HEK293 (cell line): ENCODE measurements around the gene C11orf58.

Source experiments
- CTCF ChIP-seq: fragments of 450-650 bp; formaldehyde crosslinking; IDR thresholded peaks from 2 replicates; pipeline ENCODE4 v1.5.1; 2016; ENCODE audit warnings: missing biosample characterization, missing genetic modification characterization
- ZNF549 ChIP-seq: fragments of 450-650 bp; IDR thresholded peaks from 2 replicates; pipeline ENCODE4 v1.5.1; 2018; ENCODE audit warnings: missing biosample characterization, missing genetic modification characterization, mild to moderate bottlenecking, inconsistent platforms, moderate library complexity
- TF ChIP-seq, protein P1 (sequence below): fragments of 450-650 bp; formaldehyde crosslinking; IDR thresholded peaks from 2 replicates; pipeline ENCODE4 v1.5.1; 2016; ENCODE audit warnings: missing biosample characterization, missing genetic modification characterization

GRCh38 chr11:16807306-16807705 is 68.9 kb downstream of the C11orf58 start:
- TF ChIP-seq CTCF (tag by site-specific recombination) (no peak), ZNF549 (no peak)
- TF ChIP-seq, protein P1, sequence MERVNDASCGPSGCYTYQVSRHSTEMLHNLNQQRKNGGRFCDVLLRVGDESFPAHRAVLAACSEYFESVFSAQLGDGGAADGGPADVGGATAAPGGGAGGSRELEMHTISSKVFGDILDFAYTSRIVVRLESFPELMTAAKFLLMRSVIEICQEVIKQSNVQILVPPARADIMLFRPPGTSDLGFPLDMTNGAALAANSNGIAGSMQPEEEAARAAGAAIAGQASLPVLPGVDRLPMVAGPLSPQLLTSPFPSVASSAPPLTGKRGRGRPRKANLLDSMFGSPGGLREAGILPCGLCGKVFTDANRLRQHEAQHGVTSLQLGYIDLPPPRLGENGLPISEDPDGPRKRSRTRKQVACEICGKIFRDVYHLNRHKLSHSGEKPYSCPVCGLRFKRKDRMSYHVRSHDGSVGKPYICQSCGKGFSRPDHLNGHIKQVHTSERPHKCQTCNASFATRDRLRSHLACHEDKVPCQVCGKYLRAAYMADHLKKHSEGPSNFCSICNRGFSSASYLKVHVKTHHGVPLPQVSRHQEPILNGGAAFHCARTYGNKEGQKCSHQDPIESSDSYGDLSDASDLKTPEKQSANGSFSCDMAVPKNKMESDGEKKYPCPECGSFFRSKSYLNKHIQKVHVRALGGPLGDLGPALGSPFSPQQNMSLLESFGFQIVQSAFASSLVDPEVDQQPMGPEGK (tag by site-specific recombination), result no peak
